GM23338 (cell line): ENCODE measurements around the gene ECE2. TPM values are rescaled to one million over a fixed set of nuclear protein-coding genes. Genes with fewer than 3 reads are reported as not detected.
A peak's percentile ranks its signal among the peaks of the same experiment; 100 is the strongest.

Experiments used
- ATAC-seq: fragments of 200-7000 bp; cut with Tn5 transposase; 3 replicates; pipeline ENCODE4 v1.9.1; 2020
- DNase-seq: peaks from one replicate; pipeline ENCODE4 v3.0.0-alpha.2; 2015; ENCODE audit warnings: low spot score
- H2AFZ ChIP-seq: fragments of 200-600 bp; sonication (generic); 2 replicates; pipeline ENCODE4 v1.8.0; 2016; ENCODE audit warnings: antibody characterized with exemption, mild to moderate bottlenecking, moderate library complexity
- H3F3A ChIP-seq: fragments of 200-600 bp; sonication (generic); replicated peaks from 2 replicates; pipeline ENCODE4 v1.8.0; 2017; ENCODE audit warnings: antibody characterized with exemption, mixed run types, low read depth
- H3K27ac ChIP-seq: fragments of 200-600 bp; sonication (generic); 2 replicates; pipeline ENCODE4 v1.6.1; 2016; ENCODE audit warnings: low read depth
- H3K27me3 ChIP-seq: fragments of 200-600 bp; sonication (generic); 2 replicates; pipeline ENCODE4 v1.8.0; 2016; ENCODE audit warnings: mild to moderate bottlenecking, mixed run types, moderate library complexity; ENCODE audit not compliant: insufficient read depth
- H3K36me3 ChIP-seq: fragments of 200-600 bp; sonication (generic); 2 replicates; pipeline ENCODE4 v1.8.0; 2016; ENCODE audit warnings: mild to moderate bottlenecking; ENCODE audit not compliant: insufficient read depth
- H3K4me1 ChIP-seq: fragments of 200-600 bp; sonication (generic); 2 replicates; pipeline ENCODE4 v1.8.0; 2016; ENCODE audit warnings: mild to moderate bottlenecking, moderate library complexity; ENCODE audit not compliant: insufficient read depth
- H3K4me2 ChIP-seq: fragments of 200-600 bp; sonication (generic); 2 replicates; pipeline ENCODE4 v1.7.1; 2017; ENCODE audit warnings: mixed run types
- H3K4me3 ChIP-seq: fragments of 200-600 bp; sonication (generic); 2 replicates; pipeline ENCODE4 v1.6.1; 2016; ENCODE audit warnings: mixed run types
- H3K79me2 ChIP-seq: fragments of 200-600 bp; sonication (generic); replicated peaks from 2 replicates; pipeline ENCODE4 v1.8.0; 2017; ENCODE audit warnings: mild to moderate bottlenecking; ENCODE audit not compliant: insufficient read depth
- H3K9me2 ChIP-seq: fragments of 200-600 bp; sonication (generic); 2 replicates; pipeline ENCODE4 v1.8.0; 2017; ENCODE audit not compliant: insufficient read depth
- H4K20me1 ChIP-seq: fragments of 200-600 bp; sonication (generic); replicated peaks from 2 replicates; pipeline ENCODE4 v1.8.0; 2017; ENCODE audit warnings: mild to moderate bottlenecking; ENCODE audit not compliant: insufficient read depth
- H3K27ac Mint-ChIP-seq: 2 replicates; pipeline ENCODE4 v1.8.0; 2020; ENCODE audit warnings: inconsistent platforms, mild to moderate bottlenecking, moderate library complexity, mixed read lengths
- H3K27me3 Mint-ChIP-seq: 3 replicates; pipeline ENCODE4 v1.8.0; 2022; ENCODE audit warnings: low read depth, mild to moderate bottlenecking, moderate library complexity, mixed read lengths, inconsistent platforms; ENCODE audit not compliant: insufficient read depth, poor library complexity
- H3K36me3 Mint-ChIP-seq: 3 replicates; pipeline ENCODE4 v1.8.0; 2021; ENCODE audit warnings: low read depth, mild to moderate bottlenecking, inconsistent platforms, moderate library complexity, mixed read lengths
- H3K4me1 Mint-ChIP-seq: 3 replicates; pipeline ENCODE4 v1.8.0; 2020; ENCODE audit warnings: mild to moderate bottlenecking, inconsistent platforms, mixed read lengths
- H3K4me3 Mint-ChIP-seq: 3 replicates; pipeline ENCODE4 v1.8.0; 2021; ENCODE audit warnings: moderate library complexity, mild to moderate bottlenecking, inconsistent platforms, mixed read lengths
- H3K9me3 Mint-ChIP-seq: 3 replicates; pipeline ENCODE4 v1.8.0; 2020; ENCODE audit warnings: moderate library complexity, mild to moderate bottlenecking, inconsistent platforms, mixed read lengths
- EZH2 ChIP-seq: fragments of 200-600 bp; sonication (generic); IDR thresholded peaks from one replicate; pipeline ENCODE4 v1.8.0; 2017; ENCODE audit warnings: antibody characterized with exemption, mild to moderate bottlenecking, low read depth; ENCODE audit not compliant: unreplicated experiment
- EZH2phosphoT487 ChIP-seq: fragments of 200-600 bp; sonication (generic); IDR thresholded peaks from one replicate; pipeline ENCODE4 v1.8.1; 2018; ENCODE audit warnings: antibody characterized with exemption; ENCODE audit not compliant: unreplicated experiment
- JUNB ChIP-seq: IDR thresholded peaks from one replicate; pipeline ENCODE4 v1.6.1; 2016; ENCODE audit warnings: antibody characterized with exemption; ENCODE audit not compliant: unreplicated experiment
- POLR2AphosphoS5 ChIP-seq: IDR thresholded peaks from 2 replicates; pipeline ENCODE4 v1.6.1; 2016; ENCODE audit warnings: antibody characterized with exemption, low read depth
- REST ChIP-seq: IDR thresholded peaks from one replicate; pipeline ENCODE4 v1.6.1; 2018; ENCODE audit warnings: antibody characterized with exemption; ENCODE audit not compliant: unreplicated experiment
- ZNF462 ChIP-seq: fragments of 250-450 bp; sonication (Bioruptor Pico); IDR thresholded peaks from 2 replicates; pipeline ENCODE4 v1.5.0; 2020; ENCODE audit warnings: mild to moderate bottlenecking, moderate library complexity
- polyA plus RNA-seq: library from polyadenylated mRNA; unstranded; fragments of >200 nt; fragmentation: Nextera tagmentation; extraction: Ambion mirVana; gene quantifications from 2 replicates; pipeline ENCODE4 v1.2.1, GENCODE V29; 2016
- total RNA-seq: library from RNA; depleted of rRNA; stranded (reverse); fragments of >200 nt; shearing (Covaris generic); gene quantifications from 2 replicates; pipeline ENCODE4 v1.2.3, GENCODE V29; 2014

ECE2 gene
- total and polyA plus RNA-seq, 2 experiments from 2014 or later: 0.24 to 0.48 TPM

DNA sequence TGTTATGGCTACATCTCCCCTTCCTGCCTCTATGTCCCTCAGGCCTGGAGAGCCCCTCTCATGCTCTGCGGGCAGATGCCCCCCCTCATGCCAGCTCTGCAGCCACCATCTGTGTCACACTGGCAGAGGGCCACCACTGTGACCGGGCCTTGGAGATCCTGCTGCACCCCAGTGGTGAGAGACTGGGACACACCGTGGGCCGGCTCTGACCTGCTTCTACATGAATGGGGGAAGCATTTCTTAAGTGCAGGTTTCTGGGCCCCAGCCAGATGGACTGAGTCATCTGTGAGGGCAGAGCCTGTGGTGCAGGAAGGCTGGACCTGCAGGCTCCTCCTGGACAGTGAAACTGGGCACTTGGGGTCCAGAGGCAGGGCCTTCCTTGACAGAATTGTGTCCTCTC lies 41.6 kb upstream of the ECE2 start:
- no peaks in the 10 kb centered on the region; the same call in 2 of the 3 replicates for H3K36me3 Mint-ChIP-seq
- Histone ChIP-seq H3F3A (no peaks in the 10 kb centered on the region), H2AFZ (no peak overlapping the region), H3K4me1 (no peaks in the 10 kb centered on the region), H4K20me1 (0 out of 2 replicates have a peak, but pooled peaks cover 6% of the 10 kb centered on the region), H3K79me2 (no peaks in the 10 kb centered on the region), H3K36me3 (no peaks in the 10 kb centered on the region), H3K9me2 (no peaks in the 10 kb centered on the region), H3K27me3 (peaks cover 52% of the 10 kb centered on the region), H3K4me2 (no peak overlapping the region), H3K27ac (no peak overlapping the region), H3K4me3 (no peak overlapping the region)
- ATAC-seq (no peak), DNase-seq (peak; percentile 48)
- peaks cover 11% of the 10 kb centered on the region for H3K4me1 Mint-ChIP-seq
- H3K27ac Mint-ChIP-seq: no peak overlapping the region
- H3K4me3 Mint-ChIP-seq: no peak overlapping the region
- TF ChIP-seq EZH2 (no peak), EZH2phosphoT487 (no peak), ZNF462 (CRISPR knock-in tag) (no peak), POLR2AphosphoS5 (no peak), JUNB (no peak), REST (no peak)
- no peaks in the 10 kb centered on the region; the same call in 2 of the 3 replicates for H3K9me3 Mint-ChIP-seq
- peaks cover 44% of the 10 kb centered on the region for H3K27me3 Mint-ChIP-seq
